Activated T-helper 2 cell treated with anti-CD3 and anti-CD28 coated beads, Interferon-gamma antibody, Interleukin-2, Interleukin-4, amounts not matched to agents 10 μg/mL and 5 μg/mL and 100 μg/mL, durations not matched to agents 14 hours and 24 hours and 36 hours (primary cell): Measurements from ENCODE around the gene EPB41L2. TPM values are rescaled to one million over a fixed set of nuclear protein-coding genes. Genes with fewer than 3 reads are reported as not detected.

Experiments
- DNase-seq: peaks from one replicate; pipeline ENCODE4 v3.0.0; 2021; ENCODE audit warnings: low spot score
- H3K27ac Mint-ChIP-seq: one replicate; pipeline ENCODE4 v1.8.0; 2021; ENCODE audit warnings: mixed read lengths
- H3K27me3 Mint-ChIP-seq: one replicate; pipeline ENCODE4 v1.8.0; 2021; ENCODE audit warnings: low read depth, mixed read lengths
- H3K36me3 Mint-ChIP-seq: one replicate; pipeline ENCODE4 v1.8.0; 2021; ENCODE audit warnings: low read depth, mixed read lengths
- H3K4me1 Mint-ChIP-seq: one replicate; pipeline ENCODE4 v1.8.0; 2021; ENCODE audit warnings: low read depth, mixed read lengths
- H3K4me3 Mint-ChIP-seq: one replicate; pipeline ENCODE4 v1.8.0; 2021; ENCODE audit warnings: low read depth, mild to moderate bottlenecking, moderate library complexity, mixed read lengths
- H3K9me3 Mint-ChIP-seq: one replicate; pipeline ENCODE4 v1.8.0; 2021; ENCODE audit warnings: mixed read lengths
- intact Hi-C: fragments of 100-400 bp; cut with micrococcal nuclease; formaldehyde crosslinking; loops from one replicate; pipeline ENCODE4 v1.15.1; 2023
- total RNA-seq: library from RNA; stranded (reverse); gene quantifications from 2 replicates; pipeline ENCODE4 v1.2.3, GENCODE V29; 2022

The EPB41L2 gene
- total RNA-seq, 1 donor from 2014 or later, result 20.8 TPM

DNA sequence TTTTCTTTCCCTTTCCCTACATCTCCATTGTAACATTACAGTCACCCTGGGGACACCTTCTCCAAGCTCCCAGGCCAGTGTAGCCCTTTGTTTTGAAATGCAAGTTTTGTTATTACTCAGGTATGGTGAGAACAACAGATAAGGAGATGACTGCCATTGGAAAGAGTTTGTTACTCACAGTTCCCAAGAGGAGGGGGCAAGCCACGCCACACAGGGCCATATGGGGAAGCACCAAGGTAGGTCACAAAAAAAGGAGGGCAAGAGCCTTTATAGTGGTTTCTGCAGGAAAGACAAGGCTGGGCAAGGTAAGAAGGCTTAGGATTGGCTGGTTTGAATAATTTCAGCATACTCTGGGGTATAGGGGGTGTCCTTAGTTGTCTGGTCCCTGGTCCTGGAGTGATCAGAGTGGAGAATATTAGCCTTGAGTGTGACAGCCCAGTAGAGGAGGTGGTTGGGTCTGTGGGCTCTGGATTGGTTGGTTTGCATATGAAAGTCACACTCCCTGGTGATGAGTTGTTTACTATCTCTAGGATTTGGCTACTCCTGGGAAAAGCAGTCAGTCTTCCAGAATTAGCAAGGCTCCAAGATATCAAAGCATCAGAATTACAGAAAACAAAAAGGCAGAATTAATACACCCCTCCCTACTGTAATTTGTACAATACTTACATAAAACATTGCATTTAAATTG, 268.9 kb downstream of the EPB41L2 start:
- intact Hi-C loops, result no loop called here
- H3K9me3 Mint-ChIP-seq, result no peaks in the 10 kb centered on the region
- no peaks in the 10 kb centered on the region for H3K36me3 Mint-ChIP-seq
- no peak for DNase-seq
- no peak overlapping the region for H3K27ac Mint-ChIP-seq
- H3K4me3 Mint-ChIP-seq, result no peak overlapping the region
- no peaks in the 10 kb centered on the region for H3K27me3 Mint-ChIP-seq
- no peaks in the 10 kb centered on the region for H3K4me1 Mint-ChIP-seq

Other genes starting within 250 kb of the EPB41L2 start
- gene SMLR1, start 235.8 kb downstream of the EPB41L2 start, total RNA-seq, result not detected in 2 replicates
- 3.1 and 3.4 TPM in 2 replicates for gene AKAP7, start 72.2 kb upstream of the EPB41L2 start, total RNA-seq